HepG2 (cell line): Measurements from ENCODE around the gene NEURL3. TPM values are rescaled to one million over a fixed set of nuclear protein-coding genes. Genes with fewer than 3 reads are reported as not detected.

ENCODE experiments used
- GATAD1 ChIP-seq: IDR thresholded peaks from 2 replicates; pipeline ENCODE4 v1.6.1; 2016; ENCODE audit warnings: missing genetic modification reagents, missing compliant biosample characterization
- GLMP ChIP-seq: sonication (generic); formaldehyde crosslinking; IDR thresholded peaks from 2 replicates; pipeline ENCODE4 v1.9.0; 2021; ENCODE audit warnings: missing genetic modification reagents, mild to moderate bottlenecking, borderline replicate concordance
- KDM1A ChIP-seq: IDR thresholded peaks from 2 replicates; pipeline ENCODE4 v1.6.1; 2016; ENCODE audit warnings: missing compliant biosample characterization
- NFE2L1 ChIP-seq: sonication (generic); formaldehyde crosslinking; IDR thresholded peaks from 2 replicates; pipeline ENCODE4 v1.4.0; 2020; ENCODE audit warnings: missing genetic modification reagents, mild to moderate bottlenecking, borderline replicate concordance
- PAX8 ChIP-seq: sonication (generic); formaldehyde crosslinking; IDR thresholded peaks from 2 replicates; pipeline ENCODE4 v1.8.0; 2022; ENCODE audit warnings: mild to moderate bottlenecking, missing genetic modification reagents, borderline replicate concordance
- POGK ChIP-seq: sonication (generic); formaldehyde crosslinking; conservative IDR thresholded peaks from 2 replicates; pipeline ENCODE4 v1.8.0; 2022; ENCODE audit warnings: mild to moderate bottlenecking, moderate library complexity, missing genetic modification reagents
- PRDM15 ChIP-seq: sonication (generic); formaldehyde crosslinking; IDR thresholded peaks from 2 replicates; pipeline ENCODE4 v1.4.0; 2020; ENCODE audit warnings: missing genetic modification reagents
- SOX5 ChIP-seq: IDR thresholded peaks from 2 replicates; pipeline ENCODE4 v1.6.1; 2016; ENCODE audit warnings: borderline replicate concordance
- SP2 ChIP-seq: sonication (generic); formaldehyde crosslinking; IDR thresholded peaks from 2 replicates; pipeline ENCODE4 v1.5.1; 2020; ENCODE audit warnings: mild to moderate bottlenecking, missing genetic modification reagents
- TMF1 ChIP-seq: sonication (generic); formaldehyde crosslinking; IDR thresholded peaks from 2 replicates; pipeline ENCODE4 v1.8.1; 2022; ENCODE audit warnings: low read depth, missing genetic modification reagents
- ZBTB25 ChIP-seq: IDR thresholded peaks from 2 replicates; pipeline ENCODE4 v1.6.1; 2018; ENCODE audit warnings: missing genetic modification reagents
- ZFP82 ChIP-seq: sonication (generic); formaldehyde crosslinking; IDR thresholded peaks from 2 replicates; pipeline ENCODE4 v1.5.1; 2020; ENCODE audit warnings: mild to moderate bottlenecking, missing genetic modification reagents, borderline replicate concordance
- ZNF431 ChIP-seq: sonication (generic); formaldehyde crosslinking; IDR thresholded peaks from 2 replicates; pipeline ENCODE4 v1.9.0; 2022; ENCODE audit warnings: missing genetic modification reagents, low read depth, mild to moderate bottlenecking, borderline replicate concordance
- ZNF619 ChIP-seq: sonication (generic); formaldehyde crosslinking; IDR thresholded peaks from 2 replicates; pipeline ENCODE4 v1.4.0; 2020; ENCODE audit warnings: mild to moderate bottlenecking, missing genetic modification reagents
- ZNF670 ChIP-seq: sonication (generic); formaldehyde crosslinking; IDR thresholded peaks from 2 replicates; pipeline ENCODE4 v1.8.0; 2022; ENCODE audit warnings: mild to moderate bottlenecking, missing genetic modification reagents, borderline replicate concordance
- ZNF782 ChIP-seq: sonication (generic); formaldehyde crosslinking; IDR thresholded peaks from 2 replicates; pipeline ENCODE4 v1.4.0; 2020; ENCODE audit warnings: missing genetic modification reagents, mild to moderate bottlenecking, borderline replicate concordance
- ZNF790 ChIP-seq: sonication (generic); formaldehyde crosslinking; IDR thresholded peaks from 2 replicates; pipeline ENCODE4 v1.8.0; 2022; ENCODE audit warnings: missing genetic modification reagents, mild to moderate bottlenecking, borderline replicate concordance
- ZUFSP ChIP-seq: sonication (generic); formaldehyde crosslinking; IDR thresholded peaks from 2 replicates; pipeline ENCODE4 v1.9.0; 2021; ENCODE audit warnings: missing genetic modification reagents, mild to moderate bottlenecking, borderline replicate concordance
- polyA plus RNA-seq, 8 experiments: library from polyadenylated mRNA; depleted of rRNA in 3 of 8; stranded (reverse) in 7 of 8; unstranded in 1 of 8; fragments of >200 nt; fragmentation: Illumina TruSeq in 4 of 8; extraction: Trizol in 4 of 8; gene quantifications; 2 replicates each; pipeline versions ENCODE4 v1.2.1 to v1.2.3, GENCODE V29; 2011 to 2016; ENCODE audit warnings: low read depth in 4 of 8, missing spikeins in 1 of 8, mixed read lengths in 1 of 8; ENCODE audit not compliant: insufficient read depth in 1 of 8
- total RNA-seq, 5 experiments: library from RNA; depleted of rRNA; stranded (reverse); fragments of >200 nt; fragmentation: Illumina TruSeq; extraction: Trizol; gene quantifications; 2 replicates each; pipeline ENCODE4 v1.2.3, GENCODE V29; 2016; ENCODE audit warnings: low read depth in 1 of 5

Gene NEURL3
- total and polyA plus RNA-seq, 2 of the 13 experiments (the other 11 are each of a cell fraction or from before 2014, with no cell fraction given) = 0.16 to 1.2 TPM

GRCh38 chr2:96549967-96550786 is 45.0 kb upstream of the NEURL3 start (continued):
- peak; percentile 72; the same call in 1 of the 2 replicates for TF ChIP-seq PRDM15 (CRISPR knock-in tag)
- no peak for TF ChIP-seq ZFP82 (CRISPR knock-in tag)
- no peak for TF ChIP-seq GLMP (CRISPR knock-in tag)
- peak; percentile 91 for TF ChIP-seq ZNF619
- TF ChIP-seq ZUFSP = no peak
- TF ChIP-seq POGK (CRISPR knock-in tag) = peak; percentile 95
- no peak for TF ChIP-seq ZNF790 (CRISPR knock-in tag)
- no peak for TF ChIP-seq NFE2L1
- TF ChIP-seq GATAD1 (CRISPR knock-in tag) = peak; percentile 60; the same call in 1 of the 2 replicates
- peak; percentile 55; the same call in 1 of the 2 replicates for TF ChIP-seq ZNF670 (CRISPR knock-in tag)
- TF ChIP-seq PAX8 (CRISPR knock-in tag) = no peak
- peak; percentile 89 for TF ChIP-seq TMF1
- peak; percentile 81; the same call in 1 of the 2 replicates for TF ChIP-seq SOX5 (CRISPR knock-in tag)
- TF ChIP-seq ZNF782 = no peak
- TF ChIP-seq ZNF431 = no peak; the same call in none of the 2 replicates
- peak; percentile 53; the same call in 1 of the 2 replicates for TF ChIP-seq ZBTB25 (CRISPR knock-in tag)
- TF ChIP-seq KDM1A (CRISPR knock-in tag) = no peak; the same call in 1 of the 2 replicates
- no peak; the same call in 1 of the 2 replicates for TF ChIP-seq SP2 (CRISPR knock-in tag)
